GM12892 (cell line): ENCODE measurements around the gene HIPK4.

ENCODE experiments used
- POLR2A ChIP-seq: IDR thresholded peaks from 2 replicates; pipeline ENCODE4 v1.6.1; 2011; ENCODE audit warnings: low read depth, low read length, control low read depth
- POLR2AphosphoS5 ChIP-seq: IDR thresholded peaks from 2 replicates; pipeline ENCODE4 v1.6.1; 2011; ENCODE audit warnings: low read depth, low read length, control low read depth
- TAF1 ChIP-seq: IDR thresholded peaks from 2 replicates; pipeline ENCODE4 v1.6.1; 2011; ENCODE audit warnings: low read depth, mild to moderate bottlenecking, control low read depth, low read length, borderline replicate concordance

DNA sequence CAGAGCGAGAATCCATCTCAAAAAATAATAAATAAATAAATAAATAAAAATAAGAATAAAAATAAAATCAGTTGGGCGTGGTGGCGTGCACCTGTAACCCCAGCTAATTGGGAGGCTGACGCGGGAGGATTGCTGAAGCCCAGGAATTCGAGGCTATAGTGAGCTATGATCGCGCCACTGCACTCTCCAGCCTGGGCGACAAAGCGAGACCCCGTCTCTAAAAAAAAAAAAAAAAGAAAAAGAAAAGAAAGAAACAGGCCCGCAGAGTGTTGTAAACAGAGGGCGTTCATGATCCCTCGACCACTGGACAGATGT lies 30.4 kb upstream of the HIPK4 start:
- TF ChIP-seq POLR2AphosphoS5 (no peak), TAF1 (no peak), POLR2A (no peak)
